ENCODE data around the gene SSRP1.
A peak's percentile ranks its signal among the peaks of the same experiment; 100 is the strongest.

Gene SSRP1

GRCh38 chr11:57321388-57322255 lies 14.1 kb downstream of the SSRP1 start:
- H3K9ac ChIP-seq (ENCODE audit: low read depth, low read length): peak overlapping the region; percentile 5; the same call in 1 of the 2 replicates
- no peaks in the 10 kb centered on the region for H3K9me3 ChIP-seq (ENCODE audit: control insufficient read depth, insufficient read depth, low read length)
- H3K4me1 ChIP-seq (ENCODE audit: insufficient read depth, low read length): peaks cover 28% of the 10 kb centered on the region
- peaks cover 16% of the 10 kb centered on the region; the same call in 1 of the 2 replicates for H3K36me3 ChIP-seq (ENCODE audit: insufficient read depth, low read length)

GRCh38 chr11:57320719-57321387 lies 14.8 kb downstream of the SSRP1 start:
- H3K9me3 ChIP-seq (ENCODE audit: control insufficient read depth, insufficient read depth, low read length): no peaks in the 10 kb centered on the region
- peaks cover 16% of the 10 kb centered on the region; the same call in 1 of the 2 replicates for H3K36me3 ChIP-seq (ENCODE audit: insufficient read depth, low read length)
- H3K9ac ChIP-seq (ENCODE audit: low read depth, low read length): no peak overlapping the region
- H3K4me1 ChIP-seq (ENCODE audit: insufficient read depth, low read length): peaks cover 31% of the 10 kb centered on the region

GRCh38 chr11:57320067-57320718 lies 15.5 kb downstream of the SSRP1 start:
- H3K9me3 ChIP-seq (ENCODE audit: control insufficient read depth, insufficient read depth, low read length): no peaks in the 10 kb centered on the region
- H3K4me1 ChIP-seq (ENCODE audit: insufficient read depth, low read length): peaks cover 31% of the 10 kb centered on the region
- peaks cover 16% of the 10 kb centered on the region; the same call in 1 of the 2 replicates for H3K36me3 ChIP-seq (ENCODE audit: insufficient read depth, low read length)
- no peak overlapping the region for H3K9ac ChIP-seq (ENCODE audit: low read depth, low read length)

- H3K9me3 ChIP-seq (ENCODE audit: control insufficient read depth, insufficient read depth, low read length): no peaks in the 10 kb centered on the region
- peaks cover 46% of the 10 kb centered on the region for H3K4me1 ChIP-seq (ENCODE audit: insufficient read depth, low read length)
- peaks cover 20% of the 10 kb centered on the region; the same call in 1 of the 2 replicates for H3K36me3 ChIP-seq (ENCODE audit: insufficient read depth, low read length)
- no peak overlapping the region for H3K9ac ChIP-seq (ENCODE audit: low read depth, low read length)
These were observed 17.5 kb downstream of the SSRP1 start for GRCh38 chr11:57318178-57318577.

- no peaks in the 10 kb centered on the region for H3K9me3 ChIP-seq (ENCODE audit: control insufficient read depth, insufficient read depth, low read length)
- H3K4me1 ChIP-seq (ENCODE audit: insufficient read depth, low read length): peaks cover 37% of the 10 kb centered on the region
- peaks cover 20% of the 10 kb centered on the region; the same call in 1 of the 2 replicates for H3K36me3 ChIP-seq (ENCODE audit: insufficient read depth, low read length)
- H3K9ac ChIP-seq (ENCODE audit: low read depth, low read length): no peak overlapping the region
These were observed 19.7 kb downstream of the SSRP1 start for GRCh38 chr11:57316017-57316416.

- Histone ChIP-seq H3K36me3 (ENCODE audit: insufficient read depth, low read length) (peaks cover 20% of the 10 kb centered on the region; the same call in 1 of the 2 replicates), H3K9ac (ENCODE audit: low read depth, low read length) (no peak overlapping the region), H3K4me1 (ENCODE audit: insufficient read depth, low read length) (peaks cover 39% of the 10 kb centered on the region)
These were observed 20.2 kb downstream of the SSRP1 start for GRCh38 chr11:57315491-57315890.

GRCh38 chr11:57314221-57314973 lies 21.3 kb downstream of the SSRP1 start:
- peaks cover 42% of the 10 kb centered on the region for H3K4me1 ChIP-seq (ENCODE audit: insufficient read depth, low read length)
- no peak overlapping the region for H3K9ac ChIP-seq (ENCODE audit: low read depth, low read length)
- H3K36me3 ChIP-seq (ENCODE audit: insufficient read depth, low read length): peaks cover 26% of the 10 kb centered on the region; the same call in 1 of the 2 replicates
- H3K9me3 ChIP-seq (ENCODE audit: control insufficient read depth, insufficient read depth, low read length): no peaks in the 10 kb centered on the region

More at GRCh38 chr11:57315491-57315890, 20.2 kb downstream of the SSRP1 start:
- H3K9me3 ChIP-seq (ENCODE audit: control insufficient read depth, insufficient read depth, low read length): no peaks in the 10 kb centered on the region

- Histone ChIP-seq H3K36me3 (ENCODE audit: insufficient read depth, low read length) (peaks cover 31% of the 10 kb centered on the region; the same call in 1 of the 2 replicates), H3K9ac (ENCODE audit: low read depth, low read length) (no peak overlapping the region), H3K9me3 (ENCODE audit: control insufficient read depth, insufficient read depth, low read length) (no peaks in the 10 kb centered on the region), H3K4me1 (ENCODE audit: insufficient read depth, low read length) (peaks cover 42% of the 10 kb centered on the region)
These were observed 21.9 kb downstream of the SSRP1 start for GRCh38 chr11:57313788-57314135.

GRCh38 chr11:57313071-57313787 lies 22.5 kb downstream of the SSRP1 start:
- Histone ChIP-seq H3K9me3 (ENCODE audit: control insufficient read depth, insufficient read depth, low read length) (no peaks in the 10 kb centered on the region), H3K36me3 (ENCODE audit: insufficient read depth, low read length) (peaks cover 30% of the 10 kb centered on the region; the same call in 1 of the 2 replicates), H3K4me1 (ENCODE audit: insufficient read depth, low read length) (peaks cover 42% of the 10 kb centered on the region), H3K9ac (ENCODE audit: low read depth, low read length) (no peak overlapping the region)

- Histone ChIP-seq H3K36me3 (ENCODE audit: insufficient read depth, low read length) (peaks cover 24% of the 10 kb centered on the region; the same call in 1 of the 2 replicates), H3K9ac (ENCODE audit: low read depth, low read length) (no peak overlapping the region), H3K9me3 (ENCODE audit: control insufficient read depth, insufficient read depth, low read length) (no peaks in the 10 kb centered on the region), H3K4me1 (ENCODE audit: insufficient read depth, low read length) (peaks cover 42% of the 10 kb centered on the region)
These were observed 23.1 kb downstream of the SSRP1 start for GRCh38 chr11:57312511-57313021.

GRCh38 chr11:57311109-57311936 lies 24.4 kb downstream of the SSRP1 start:
- Histone ChIP-seq H3K36me3 (ENCODE audit: insufficient read depth, low read length) (peaks cover 19% of the 10 kb centered on the region; the same call in 1 of the 2 replicates), H3K4me1 (ENCODE audit: insufficient read depth, low read length) (peaks cover 41% of the 10 kb centered on the region), H3K9me3 (ENCODE audit: control insufficient read depth, insufficient read depth, low read length) (no peaks in the 10 kb centered on the region), H3K9ac (ENCODE audit: low read depth, low read length) (peak overlapping the region; percentile 49)

GRCh38 chr11:57310630-57311086 lies 25.0 kb downstream of the SSRP1 start:
- H3K9ac ChIP-seq (ENCODE audit: low read depth, low read length): peak overlapping the region; percentile 49; the same call in 1 of the 2 replicates
- H3K36me3 ChIP-seq (ENCODE audit: insufficient read depth, low read length): peaks cover 19% of the 10 kb centered on the region; the same call in 1 of the 2 replicates
- H3K4me1 ChIP-seq (ENCODE audit: insufficient read depth, low read length): peaks cover 35% of the 10 kb centered on the region
- H3K9me3 ChIP-seq (ENCODE audit: control insufficient read depth, insufficient read depth, low read length): no peaks in the 10 kb centered on the region

All from ES-I3 (cell line).